Activated effector memory CD4-positive, alpha-beta T cell treated with anti-CD3 and anti-CD28 coated beads, Interleukin-2, amount 50 U/mL, for 16 hours (primary cell): Measurements from ENCODE around the gene OR6V1.

Experiments
- DNase-seq: peaks from one replicate; pipeline ENCODE4 v3.0.0-alpha.2; 2020

Gene OR6V1, protein sequence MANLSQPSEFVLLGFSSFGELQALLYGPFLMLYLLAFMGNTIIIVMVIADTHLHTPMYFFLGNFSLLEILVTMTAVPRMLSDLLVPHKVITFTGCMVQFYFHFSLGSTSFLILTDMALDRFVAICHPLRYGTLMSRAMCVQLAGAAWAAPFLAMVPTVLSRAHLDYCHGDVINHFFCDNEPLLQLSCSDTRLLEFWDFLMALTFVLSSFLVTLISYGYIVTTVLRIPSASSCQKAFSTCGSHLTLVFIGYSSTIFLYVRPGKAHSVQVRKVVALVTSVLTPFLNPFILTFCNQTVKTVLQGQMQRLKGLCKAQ

DNA sequence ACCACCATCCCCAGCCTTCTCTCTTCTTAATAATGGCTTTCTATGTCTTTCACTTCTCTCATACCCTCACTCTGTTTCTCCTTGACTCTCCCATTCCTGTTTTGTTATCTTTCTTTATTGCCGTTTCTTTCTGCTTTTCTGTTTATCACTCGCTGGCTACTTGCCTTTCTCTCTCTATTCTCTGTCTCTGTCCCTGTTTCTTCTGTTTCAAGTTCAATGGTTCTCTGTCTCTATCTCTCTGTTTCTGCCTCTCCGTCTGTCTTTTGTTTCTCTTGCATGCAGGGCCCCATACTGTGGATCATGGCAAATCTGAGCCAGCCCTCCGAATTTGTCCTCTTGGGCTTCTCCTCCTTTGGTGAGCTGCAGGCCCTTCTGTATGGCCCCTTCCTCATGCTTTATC is at the start of gene OR6V1:
TSS of gene OR6V1 (plus strand) at position 301 of the 400 bp plus-strand sequence. CDS start at position 301, 0 bp downstream.
- no peak for DNase-seq

DNA sequence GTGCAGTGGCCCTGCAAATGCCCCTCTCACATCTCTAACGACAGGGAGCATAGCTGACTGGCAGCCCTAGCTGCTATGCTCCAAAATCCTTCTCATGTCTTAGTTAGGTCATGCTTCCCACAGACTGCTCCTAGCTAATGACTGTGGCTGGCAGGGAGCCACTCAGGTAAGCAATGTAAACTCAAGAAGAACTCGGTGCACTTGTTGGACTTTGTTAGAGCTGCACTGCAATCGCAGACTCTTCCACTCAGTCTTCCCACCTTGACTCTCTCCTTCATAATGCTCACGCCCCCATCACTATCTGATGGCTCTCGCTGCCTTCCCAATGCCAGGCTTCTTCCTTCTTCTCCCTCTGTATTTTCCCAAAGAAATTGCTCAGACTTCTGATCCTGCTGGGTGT is 49.2 kb upstream of the OR6V1 start:
- DNase-seq = no peak

DNA sequence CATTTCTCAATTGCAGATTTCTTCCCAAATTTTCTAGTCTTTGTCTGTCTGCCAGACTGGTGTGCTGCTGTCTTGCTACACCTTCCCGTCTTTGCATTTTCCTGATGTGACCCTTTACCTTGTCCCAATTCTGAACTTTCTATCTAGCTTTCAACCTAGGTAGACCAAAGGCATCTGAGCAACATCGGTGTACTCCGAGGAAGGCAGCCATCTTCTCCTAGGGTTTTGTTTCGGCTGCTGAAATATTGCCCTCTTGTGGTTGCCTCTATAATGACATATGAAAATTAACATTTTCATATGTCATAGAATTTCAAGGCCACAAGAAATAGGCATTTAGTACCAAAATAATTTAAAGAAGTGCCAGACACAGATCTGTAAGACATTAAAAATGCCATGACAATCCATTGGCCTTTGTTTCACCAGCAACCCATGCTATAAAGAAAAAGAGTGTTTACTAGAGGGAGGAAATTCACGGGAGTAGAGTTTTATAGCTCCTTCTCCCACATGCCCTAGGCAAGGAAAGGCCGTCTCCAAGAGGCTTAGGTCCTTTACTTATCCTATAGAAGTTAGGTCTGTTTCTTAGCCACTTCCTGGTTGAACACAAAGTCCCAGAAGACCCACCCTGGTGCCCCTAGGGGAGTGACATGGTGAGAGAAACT is 48.6 kb upstream of the OR6V1 start:
- DNase-seq = no peak

DNA sequence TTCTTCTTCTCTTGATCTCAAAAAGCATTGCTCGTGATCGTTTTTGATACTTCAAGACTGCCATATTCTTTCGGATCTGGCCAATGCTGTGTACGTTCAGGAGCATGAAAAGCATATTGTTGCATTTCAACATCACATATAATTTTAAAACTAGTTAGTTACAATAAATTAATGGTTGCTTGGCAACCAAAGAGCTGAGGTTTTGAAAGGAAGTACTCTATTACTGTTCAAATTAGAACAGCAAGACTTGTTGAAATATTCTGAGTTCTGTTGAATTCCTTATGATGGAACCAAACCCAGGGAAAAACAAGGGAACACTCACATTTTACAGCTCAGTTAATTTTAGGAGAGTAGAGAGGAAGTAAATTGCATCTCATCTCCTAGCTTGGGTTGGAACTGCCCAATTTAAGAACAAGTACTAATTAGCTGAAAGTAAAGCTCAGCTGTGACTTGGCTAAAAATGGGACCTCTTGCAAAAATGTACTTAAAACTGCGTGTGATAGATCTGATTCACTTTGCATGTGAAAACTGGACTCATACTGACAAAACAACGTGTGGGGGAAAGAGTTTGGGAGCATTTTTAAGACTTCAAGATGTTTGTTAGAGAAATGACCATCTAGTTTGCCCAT is 46.4 kb upstream of the OR6V1 start:
- DNase-seq = no peak

DNA sequence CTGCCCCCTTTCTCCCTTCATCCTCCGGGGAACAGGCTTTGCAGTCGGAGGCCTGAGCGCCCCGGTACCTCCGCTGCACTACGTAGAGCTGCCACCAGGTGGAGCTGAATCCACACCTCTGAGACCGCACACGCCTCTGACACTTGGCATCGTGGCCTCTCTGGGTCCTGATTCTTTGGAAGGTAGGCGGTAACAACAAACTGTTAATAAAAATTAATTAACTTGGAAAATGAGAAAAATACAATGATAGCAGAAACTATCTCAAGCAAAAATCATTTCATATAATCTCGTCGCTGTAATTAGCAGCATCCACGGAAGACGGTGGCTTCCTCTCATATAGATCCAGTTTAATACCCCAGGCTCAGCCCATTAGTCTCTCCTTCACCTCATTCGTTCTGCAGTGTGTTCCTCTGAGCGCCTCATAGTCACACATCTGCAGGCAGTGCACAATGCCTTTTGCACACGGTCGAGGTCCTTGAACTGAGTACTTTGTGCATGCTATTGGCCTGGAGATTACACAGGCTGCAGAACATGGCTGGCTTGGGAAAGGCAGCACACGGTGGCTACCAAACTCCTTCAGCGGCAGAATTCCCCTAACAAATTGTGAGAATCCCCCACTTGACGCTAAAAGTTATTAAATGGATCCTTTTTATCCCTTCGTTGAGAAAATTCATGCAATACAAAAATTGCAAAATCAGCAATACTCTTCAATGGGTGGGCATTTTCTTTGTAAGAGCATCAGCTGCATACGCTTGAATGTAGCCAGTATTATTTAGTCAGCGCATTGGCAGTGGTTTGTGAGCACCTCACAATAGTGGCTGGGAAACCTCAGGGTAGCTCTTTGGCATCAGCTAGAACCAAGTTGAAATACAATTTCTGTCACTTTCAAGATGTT is 43.9 kb upstream of the OR6V1 start:
- peak; percentile 93 for DNase-seq

DNA sequence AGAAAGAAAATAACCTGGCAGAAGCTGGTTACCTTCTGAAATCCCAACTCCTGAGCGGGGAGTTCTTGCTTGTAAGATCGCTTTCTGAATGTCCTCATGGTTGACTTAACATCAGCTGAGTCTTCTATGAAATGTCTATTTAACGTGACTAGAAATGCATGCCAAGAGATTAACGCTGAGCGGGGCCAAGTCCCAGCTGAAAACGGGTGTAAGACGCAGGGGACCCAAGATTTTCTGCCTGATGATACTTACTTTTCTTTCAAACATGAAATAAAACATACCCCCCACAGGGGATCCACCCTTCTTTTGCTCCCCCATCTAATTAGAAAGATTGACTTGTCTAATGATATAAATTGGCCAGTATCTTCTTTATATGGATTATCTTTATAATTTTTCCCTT is 40.1 kb upstream of the OR6V1 start:
- DNase-seq = no peak

DNA sequence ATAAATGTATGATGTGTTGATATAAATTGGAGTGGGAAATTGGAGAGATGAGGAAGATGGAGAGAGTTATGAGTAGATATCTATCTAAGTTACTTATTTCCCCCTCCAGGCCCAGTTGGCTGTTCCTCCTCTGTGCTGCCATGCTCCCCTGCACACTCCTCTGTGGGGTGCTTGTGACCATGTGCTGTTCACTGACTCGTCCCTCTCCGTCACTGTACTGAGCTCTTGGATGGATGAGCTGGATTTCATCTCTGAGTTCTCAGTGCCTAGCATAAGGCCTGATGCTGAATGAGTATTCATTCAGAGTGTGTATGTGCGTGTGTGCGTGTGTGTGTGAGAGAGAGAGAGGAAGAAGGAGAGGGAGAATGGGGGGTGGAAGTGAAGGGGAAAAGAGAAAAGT is 39.7 kb upstream of the OR6V1 start:
- DNase-seq = no peak

DNA sequence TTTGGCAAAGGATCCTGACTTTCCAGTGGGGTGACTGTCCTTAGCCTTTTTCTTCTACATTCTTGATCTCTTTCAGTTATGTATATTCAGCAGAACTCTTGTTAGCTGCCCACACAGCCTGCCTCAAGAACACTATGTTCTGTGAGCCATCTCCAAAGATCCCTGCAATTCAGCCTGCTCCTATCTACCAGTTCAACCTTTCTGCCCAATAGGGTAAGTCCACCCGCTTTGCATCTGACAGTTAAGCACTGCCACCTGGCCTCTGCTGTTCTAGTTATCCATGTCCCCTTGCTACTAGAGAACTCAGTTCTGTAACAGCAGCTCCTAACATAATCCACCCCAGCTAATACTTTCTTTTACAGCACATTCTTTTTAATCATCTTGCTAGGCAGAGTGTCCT is 38.7 kb upstream of the OR6V1 start:
- DNase-seq = no peak

DNA sequence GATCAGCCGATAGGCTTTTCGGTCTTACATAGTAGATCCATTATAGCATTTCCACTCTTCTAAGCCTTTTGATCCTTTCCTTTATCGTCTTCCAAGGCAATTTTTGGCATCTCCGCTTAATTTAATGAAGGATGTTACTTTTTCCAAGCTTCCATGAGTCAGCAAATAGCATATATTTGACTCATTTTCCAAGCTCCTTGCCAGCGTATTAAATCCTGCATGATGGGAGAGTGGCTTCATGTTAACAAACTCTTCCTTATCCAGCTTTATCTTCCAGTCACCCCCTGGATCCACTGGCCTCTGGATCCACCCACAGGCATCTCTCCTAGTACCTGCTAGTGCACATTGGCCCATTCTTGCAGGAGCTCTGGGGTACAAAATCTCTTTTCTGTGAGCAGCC is 38.2 kb upstream of the OR6V1 start:
- no peak for DNase-seq

DNA sequence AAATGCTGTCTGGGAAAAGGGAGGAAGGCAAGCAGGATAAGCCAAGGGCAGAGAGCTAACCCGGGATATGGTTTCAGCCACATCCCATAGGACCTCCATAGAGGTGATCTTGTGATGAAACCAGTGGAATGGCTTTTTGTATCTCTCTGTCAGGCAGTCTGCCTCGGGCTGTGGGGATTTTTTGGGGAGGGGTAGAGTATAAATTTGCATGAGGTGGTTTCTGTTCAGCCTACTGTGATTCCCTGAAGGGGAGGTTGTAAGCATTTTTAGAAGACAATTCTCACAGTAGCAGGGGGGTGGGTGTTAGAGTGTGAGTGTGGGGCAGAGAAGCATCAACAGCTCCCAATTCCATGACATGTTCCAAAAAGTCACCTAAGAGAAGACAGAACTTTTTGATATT is 37.1 kb upstream of the OR6V1 start:
- DNase-seq = no peak

DNA sequence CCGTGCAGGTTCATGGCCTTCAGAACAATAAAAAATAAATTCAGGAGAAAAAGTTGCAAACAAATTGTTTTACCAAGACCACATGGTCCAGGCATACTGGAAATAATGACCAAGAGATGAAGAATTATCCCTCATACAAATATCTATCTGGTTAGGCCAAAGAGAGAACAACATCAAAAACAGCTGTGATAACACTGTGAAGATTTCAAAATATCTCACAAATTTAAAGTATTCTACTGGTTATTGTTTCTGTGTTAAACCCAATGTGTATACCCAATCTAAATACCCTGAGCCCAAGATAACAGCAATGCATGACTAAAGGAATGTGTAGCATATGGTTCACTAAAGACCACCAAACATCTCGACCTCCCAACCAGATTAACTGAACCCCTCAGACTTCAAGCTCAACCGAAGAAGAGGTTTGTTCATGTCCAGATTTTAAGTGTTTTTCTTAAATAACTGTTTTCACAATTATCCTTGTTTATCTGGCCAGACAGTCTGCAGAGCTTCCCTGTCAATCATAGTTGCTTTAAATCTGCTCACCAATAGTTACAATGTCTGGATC is 36.1 kb upstream of the OR6V1 start:
- no peak for DNase-seq

DNA sequence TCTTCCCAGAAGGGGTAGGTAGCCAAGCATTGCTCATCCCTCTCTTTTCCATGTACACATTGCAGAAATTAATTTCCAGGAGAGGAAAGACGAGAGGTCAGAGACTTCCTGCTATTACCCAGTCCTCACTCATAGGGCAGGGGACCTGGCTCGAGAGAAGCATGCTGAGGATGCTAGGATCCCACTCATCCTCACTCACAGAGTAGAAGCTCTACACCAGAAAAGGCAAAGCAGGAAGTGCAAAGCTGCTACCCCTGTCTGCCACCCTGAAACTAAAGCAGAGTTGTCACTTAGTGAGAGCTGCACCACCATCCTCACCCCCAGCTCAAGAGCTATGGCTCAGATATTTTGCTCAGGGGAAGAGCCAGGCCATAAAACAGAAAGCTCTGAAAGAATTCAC is 35.1 kb upstream of the OR6V1 start:
- no peak for DNase-seq

DNA sequence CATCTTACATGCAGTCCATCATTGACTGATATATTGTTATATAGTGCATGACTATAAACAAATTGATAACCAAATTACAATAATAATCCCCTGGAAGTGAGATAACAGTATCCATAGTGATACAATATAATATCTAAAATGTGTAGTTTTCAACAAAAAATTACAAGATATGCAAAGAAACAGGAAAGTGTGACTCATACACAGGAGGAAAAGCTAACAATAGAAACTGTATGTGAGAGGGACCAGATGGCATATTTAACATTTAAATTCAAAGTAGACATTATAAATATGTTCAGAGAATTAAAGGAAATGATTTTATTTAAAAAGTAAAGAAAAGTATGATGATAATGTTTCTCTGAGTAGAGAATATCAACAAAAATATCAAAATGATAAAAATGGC is 33.2 kb upstream of the OR6V1 start:
- DNase-seq = no peak

DNA sequence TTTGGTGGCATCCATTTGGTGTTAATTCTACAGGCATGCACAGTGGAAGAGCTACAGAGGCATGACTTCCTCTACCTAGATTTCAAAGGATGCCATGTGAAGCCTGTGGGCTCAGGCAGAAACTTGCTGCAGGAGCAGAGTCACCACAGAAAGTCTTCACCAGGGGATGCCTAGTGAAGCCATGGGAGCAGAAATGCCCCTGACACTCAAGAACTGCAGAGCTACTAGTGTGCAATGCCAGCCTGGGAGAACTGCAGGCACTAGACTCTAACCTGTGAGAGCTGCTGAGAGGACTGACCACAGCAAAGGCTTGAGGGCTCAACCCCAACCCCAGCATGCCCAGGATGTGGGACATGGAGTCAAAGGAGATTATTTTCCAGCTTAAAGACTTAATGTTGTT is 29.1 kb upstream of the OR6V1 start:
- no peak for DNase-seq

DNA sequence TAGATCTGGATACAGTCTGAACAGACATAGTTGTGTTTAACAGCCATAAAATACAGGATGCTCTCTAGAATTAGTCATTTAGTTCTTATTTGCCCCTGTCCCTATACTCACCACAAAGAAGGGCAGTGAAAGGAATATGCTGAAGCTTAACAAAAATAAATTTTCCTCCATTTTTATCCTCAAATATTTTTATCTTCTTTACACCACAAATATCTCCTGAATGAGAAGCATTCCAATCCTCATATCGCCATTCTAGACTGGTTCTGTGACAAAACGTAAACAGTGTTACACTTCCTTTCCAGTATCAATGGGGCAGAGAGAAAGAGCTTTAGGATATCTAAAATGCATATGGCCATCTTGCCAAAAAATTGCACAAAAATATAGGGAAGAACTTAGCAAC is 26.8 kb upstream of the OR6V1 start:
- DNase-seq = no peak

DNA sequence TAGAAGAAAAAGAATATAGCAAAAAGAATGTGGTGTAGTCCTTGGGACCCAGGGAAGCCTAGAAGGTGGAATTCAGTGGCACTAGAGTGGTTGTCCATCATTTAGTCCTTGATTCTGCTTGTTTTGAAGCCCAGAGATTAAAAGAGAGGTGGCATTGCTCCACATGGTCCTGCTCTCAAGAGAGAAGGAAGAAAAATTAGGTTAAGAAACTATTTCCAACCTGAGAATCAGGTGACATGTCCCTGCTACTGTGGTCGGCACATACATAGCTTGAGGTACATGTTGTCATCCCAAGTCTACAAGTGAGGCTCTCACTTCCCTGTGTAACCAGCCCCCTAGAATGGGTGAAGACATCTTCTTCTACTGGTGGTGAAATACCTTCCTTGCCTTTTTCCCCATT is 25.1 kb upstream of the OR6V1 start, which contains the start of gene OR9A2:
TSS of gene OR9A2 (minus strand) at position 101 of the 400 bp plus-strand sequence. CDS start at position 101, 0 bp downstream.
- no peak for DNase-seq

DNA sequence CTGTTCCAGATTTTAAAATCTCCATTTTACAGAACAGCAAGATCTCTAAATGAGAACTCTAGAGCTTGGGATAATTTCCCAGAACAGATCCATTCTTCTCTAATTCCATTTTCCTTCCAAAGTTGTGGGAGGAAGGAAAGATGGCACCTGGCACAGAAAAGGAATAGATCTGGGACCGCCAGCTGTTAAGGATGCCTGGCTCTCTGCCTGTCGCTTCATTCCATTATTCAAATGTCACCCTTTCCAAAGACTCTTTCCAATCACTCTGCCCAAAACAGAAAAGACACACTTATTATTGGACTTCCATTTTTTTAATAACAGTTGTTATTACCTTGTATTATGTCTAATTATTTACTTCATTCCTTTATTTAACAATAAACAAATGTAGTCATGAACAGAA is 24.5 kb upstream of the OR6V1 start:
- no peak for DNase-seq

DNA sequence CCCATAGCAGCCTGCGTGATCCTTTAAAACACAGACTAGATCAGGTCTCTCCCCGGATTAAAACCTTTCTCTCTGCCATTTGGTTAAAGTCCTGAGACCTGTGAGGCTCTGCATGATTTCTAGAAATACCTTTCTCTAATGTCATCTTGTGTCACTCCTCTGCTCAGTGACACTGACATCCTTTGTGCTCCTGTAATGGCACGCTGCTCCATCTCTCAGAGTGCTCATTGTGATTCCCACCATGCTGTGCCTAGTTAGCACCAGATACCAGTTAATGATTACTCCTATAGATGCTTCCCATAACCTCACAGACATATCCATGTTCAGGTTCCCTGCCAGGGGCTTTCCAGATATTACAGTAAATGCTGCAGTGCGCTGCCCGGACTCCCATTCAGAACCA is 13.5 kb upstream of the OR6V1 start:
- DNase-seq = no peak

DNA sequence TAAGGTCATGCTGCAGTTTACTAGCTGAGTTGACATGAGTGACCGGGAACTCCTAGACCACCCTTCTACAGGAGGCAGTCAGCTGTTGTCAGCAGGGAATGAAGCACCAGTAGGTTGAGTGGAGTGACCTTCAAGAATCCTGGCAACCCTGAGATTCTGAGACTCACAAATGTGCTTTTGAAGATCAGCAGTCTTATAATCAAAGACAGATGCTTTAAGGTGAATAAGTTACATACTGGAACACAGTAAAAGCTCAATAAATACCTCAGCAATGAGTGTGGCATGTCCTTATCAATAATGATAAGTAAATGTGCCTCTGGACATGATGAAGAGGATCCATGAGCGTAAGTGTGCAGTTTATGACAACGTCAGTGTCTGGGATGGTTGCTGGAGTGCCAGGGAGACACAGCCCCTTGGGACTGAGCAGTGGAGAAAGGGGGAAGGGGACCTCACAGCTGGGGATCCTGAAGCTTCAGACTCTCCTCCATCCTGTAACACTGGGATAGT is 11.9 kb upstream of the OR6V1 start:
- DNase-seq = no peak

DNA sequence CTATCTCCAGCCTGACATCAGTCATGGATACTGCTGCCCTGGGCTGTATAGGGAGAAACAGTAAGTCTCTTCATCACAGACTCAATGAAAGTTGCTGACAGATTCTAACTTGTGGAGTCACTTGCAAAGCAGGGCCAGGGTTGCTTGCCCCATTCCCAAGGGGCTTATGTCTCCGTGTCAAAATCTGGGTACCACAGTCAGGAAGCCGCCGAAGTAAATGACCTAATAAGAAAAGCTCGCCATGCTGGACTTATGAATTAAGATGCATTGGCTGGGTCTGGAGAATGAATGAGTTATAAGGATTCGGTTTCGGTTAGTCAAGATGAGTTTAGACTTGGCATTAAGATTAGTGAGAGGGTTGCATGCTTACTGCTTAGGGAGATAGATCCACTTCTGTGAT is 10.8 kb upstream of the OR6V1 start:
- DNase-seq = no peak

DNA sequence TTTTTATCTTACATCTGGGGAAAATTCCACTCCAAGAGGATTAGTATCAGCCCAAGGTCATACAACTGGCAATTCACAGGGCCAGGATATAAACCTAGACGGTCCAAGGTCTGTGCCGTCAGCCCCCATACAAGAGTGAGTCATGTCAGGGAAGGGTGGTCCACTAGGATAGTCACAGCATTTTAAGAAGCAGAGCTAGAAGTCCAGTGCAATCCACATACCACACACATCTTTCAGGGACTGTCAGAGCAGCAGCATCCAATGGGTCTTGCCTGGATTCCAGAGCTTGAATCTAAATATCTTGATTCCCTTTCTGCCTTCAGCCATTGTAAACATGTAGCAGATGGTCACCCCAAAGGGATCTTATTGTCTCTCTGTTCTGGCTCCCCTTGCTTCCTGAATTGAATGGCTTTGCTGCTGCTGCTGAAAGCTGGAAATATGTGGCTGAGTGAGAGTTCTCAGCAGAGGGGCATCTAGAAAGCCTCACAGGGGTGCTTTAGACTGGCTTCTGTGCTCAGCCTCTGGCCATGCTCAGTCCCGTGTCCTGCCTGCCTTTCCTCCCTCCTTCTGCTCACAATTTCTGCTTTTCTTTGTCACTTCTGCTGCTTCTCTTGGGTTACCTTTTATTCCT is 9.9 kb upstream of the OR6V1 start:
- DNase-seq = no peak

DNA sequence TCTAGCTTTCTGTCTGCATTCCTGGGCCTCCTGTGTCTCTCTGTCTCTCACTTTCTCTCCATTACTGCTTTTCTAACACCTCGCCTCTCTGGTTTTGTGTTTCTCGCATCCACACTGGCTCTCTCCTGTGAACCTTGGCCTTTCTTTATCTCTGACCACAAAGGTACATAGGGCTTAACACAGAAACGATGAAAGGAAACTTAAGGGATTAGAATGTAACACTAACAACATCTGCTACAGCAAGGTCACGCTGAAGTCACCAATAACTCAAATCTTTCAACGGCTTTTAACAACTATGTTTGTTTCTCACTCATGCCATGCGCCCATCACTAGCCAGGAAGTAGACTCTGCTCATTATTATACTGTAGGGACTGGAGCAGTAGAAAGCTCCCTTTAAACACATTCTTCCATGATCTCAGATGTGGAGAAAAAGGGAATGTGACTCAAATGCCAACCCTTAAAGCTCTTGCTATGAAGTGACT is 9.3 kb upstream of the OR6V1 start:
- no peak for DNase-seq
